Activated naive CD4-positive, alpha-beta T cell treated with anti-CD3 and anti-CD28 coated beads for 36 hours (primary cell): ENCODE measurements around the gene MTMR11. TPM values are rescaled to one million over a fixed set of nuclear protein-coding genes. Genes with fewer than 3 reads are reported as not detected.

Experiments used
- CTCF ChIA-PET: fragments of 350-600 bp; sonication (Branson Sonifier 250); formaldehyde crosslinking; loops from one replicate; lab custom pipeline; 2021; ENCODE audit warnings: antibody characterized with exemption; lab: Charles Lee
- DNase-seq: peaks from one replicate; pipeline ENCODE4 v3.0.0-alpha.2; 2020
- H3K27ac Mint-ChIP-seq: one replicate; pipeline ENCODE4 v1.8.0; 2021; ENCODE audit warnings: mild to moderate bottlenecking, mixed read lengths
- H3K27me3 Mint-ChIP-seq: one replicate; pipeline ENCODE4 v1.8.0; 2021; ENCODE audit warnings: low read depth, mixed read lengths
- H3K36me3 Mint-ChIP-seq: one replicate; pipeline ENCODE4 v1.8.0; 2021; ENCODE audit warnings: low read depth, mixed read lengths
- H3K4me1 Mint-ChIP-seq: one replicate; pipeline ENCODE4 v1.8.0; 2021; ENCODE audit warnings: low read depth, mixed read lengths
- H3K4me3 Mint-ChIP-seq: one replicate; pipeline ENCODE4 v1.8.0; 2021; ENCODE audit warnings: mild to moderate bottlenecking, moderate library complexity, mixed read lengths
- H3K9me3 Mint-ChIP-seq: one replicate; pipeline ENCODE4 v1.8.0; 2021; ENCODE audit warnings: mixed read lengths
- intact Hi-C: fragments of 100-400 bp; cut with micrococcal nuclease; formaldehyde crosslinking; loops from one replicate; pipeline ENCODE4 v1.15.1; 2023
- total RNA-seq, 2 experiments: library from RNA; stranded (reverse); gene quantifications; one replicate each; pipeline ENCODE4 v1.2.3, GENCODE V29; 2021

The MTMR11 gene, protein sequence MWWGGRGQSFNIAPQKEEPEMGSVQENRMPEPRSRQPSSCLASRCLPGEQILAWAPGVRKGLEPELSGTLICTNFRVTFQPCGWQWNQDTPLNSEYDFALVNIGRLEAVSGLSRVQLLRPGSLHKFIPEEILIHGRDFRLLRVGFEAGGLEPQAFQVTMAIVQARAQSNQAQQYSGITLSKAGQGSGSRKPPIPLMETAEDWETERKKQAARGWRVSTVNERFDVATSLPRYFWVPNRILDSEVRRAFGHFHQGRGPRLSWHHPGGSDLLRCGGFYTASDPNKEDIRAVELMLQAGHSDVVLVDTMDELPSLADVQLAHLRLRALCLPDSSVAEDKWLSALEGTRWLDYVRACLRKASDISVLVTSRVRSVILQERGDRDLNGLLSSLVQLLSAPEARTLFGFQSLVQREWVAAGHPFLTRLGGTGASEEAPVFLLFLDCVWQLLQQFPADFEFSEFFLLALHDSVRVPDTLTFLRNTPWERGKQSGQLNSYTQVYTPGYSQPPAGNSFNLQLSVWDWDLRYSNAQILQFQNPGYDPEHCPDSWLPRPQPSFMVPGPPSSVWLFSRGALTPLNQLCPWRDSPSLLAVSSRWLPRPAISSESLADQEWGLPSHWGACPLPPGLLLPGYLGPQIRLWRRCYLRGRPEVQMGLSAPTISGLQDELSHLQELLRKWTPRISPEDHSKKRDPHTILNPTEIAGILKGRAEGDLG
- total RNA-seq: under 1 TPM; 0.69 to 0.72 TPM

- H3K27me3 Mint-ChIP-seq: no peaks in the 10 kb centered on the region
- H3K9me3 Mint-ChIP-seq: no peaks in the 10 kb centered on the region
- intact Hi-C loops: no loop called here
- peaks cover 46% of the 10 kb centered on the region for H3K4me1 Mint-ChIP-seq
- no peaks in the 10 kb centered on the region for H3K36me3 Mint-ChIP-seq
- peak within 1 kb of the TSS; percentile 54 for H3K27ac Mint-ChIP-seq
- no peak within 1 kb of the TSS for H3K4me3 Mint-ChIP-seq
- no peak for DNase-seq
- CTCF ChIA-PET: no interaction called here
Observed at GRCh38 chr1:149936170-149936991, at the start of gene MTMR11. MTMR11 (minus strand) TSS chr1:149936879; CDS start chr1:149936647, 232 bp downstream.

DNA sequence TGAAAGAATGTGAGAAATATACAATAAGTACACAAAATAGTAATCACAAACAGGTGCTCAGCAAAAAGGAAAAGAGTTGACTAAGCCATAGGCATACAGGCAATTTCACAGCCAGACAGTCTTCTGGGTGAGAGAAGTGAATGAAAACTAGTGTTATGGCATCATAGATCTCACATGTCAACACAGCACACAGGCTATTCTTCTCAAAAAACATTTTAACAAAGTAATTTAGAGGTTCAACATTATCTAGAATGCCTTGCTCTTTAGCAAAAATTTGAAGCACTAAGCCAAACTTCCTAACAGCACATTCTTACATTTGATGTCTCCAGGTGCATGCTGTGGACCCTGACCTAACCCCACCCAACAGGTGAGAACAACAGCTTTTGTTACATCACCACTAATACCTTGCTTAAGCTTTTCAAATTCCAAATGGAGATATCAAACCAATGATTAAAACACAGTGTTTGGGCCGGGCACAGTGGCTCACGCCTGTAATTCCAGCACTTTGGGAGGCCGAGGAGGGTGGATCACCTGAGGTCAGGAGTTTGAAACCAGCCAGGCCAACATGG, 43.4 kb upstream of the MTMR11 start:
- no peak for DNase-seq
- Mint-ChIP-seq H3K4me3 (no peak overlapping the region), H3K9me3 (no peaks in the 10 kb centered on the region), H3K36me3 (peaks cover 15% of the 10 kb centered on the region), H3K4me1 (peaks cover 29% of the 10 kb centered on the region), H3K27ac (no peak overlapping the region), H3K27me3 (no peaks in the 10 kb centered on the region)
- intact Hi-C loops: no loop called here
- CTCF ChIA-PET: no interaction called here

GRCh38 chr1:149979245-149979971, 42.7 kb upstream of the MTMR11 start:
- no peak for DNase-seq
- Mint-ChIP-seq H3K4me1 (peaks cover 29% of the 10 kb centered on the region), H3K36me3 (peaks cover 19% of the 10 kb centered on the region), H3K9me3 (no peaks in the 10 kb centered on the region), H3K4me3 (no peak overlapping the region), H3K27ac (no peak overlapping the region), H3K27me3 (no peaks in the 10 kb centered on the region)
- CTCF ChIA-PET: interaction anchor here (0.7 to 0.9 kb wide), 3 partner anchors 18 to 196 kb away, joined by 3 to 4 read pairs (median 3); no protein-coding TSS in a partner anchor
- intact Hi-C loops: no loop called here

DNA sequence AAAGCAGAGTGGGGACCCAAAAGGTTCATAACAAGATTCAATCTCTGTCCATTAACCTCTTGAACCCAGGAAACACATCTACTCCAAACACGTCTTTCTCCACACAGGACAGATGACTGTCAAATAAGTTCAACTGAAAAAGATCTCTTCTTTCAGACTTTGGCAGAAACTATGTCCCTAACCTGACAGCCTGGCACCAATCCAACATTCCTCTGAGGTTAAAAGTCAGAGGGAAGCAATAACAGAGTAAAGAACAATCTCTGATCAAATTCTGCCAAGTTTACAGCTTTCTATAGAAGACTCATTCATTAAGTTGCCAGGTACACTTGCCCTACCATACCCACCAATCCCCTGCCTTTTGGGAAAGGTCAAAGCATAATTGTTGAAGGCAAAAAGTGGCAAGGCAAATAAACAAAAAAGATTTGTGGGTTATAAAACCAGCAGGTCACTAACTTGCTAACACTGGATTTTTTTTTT, 41.9 kb upstream of the MTMR11 start:
- DNase-seq: no peak
- intact Hi-C loops: no loop called here
- Mint-ChIP-seq H3K4me3 (no peak overlapping the region), H3K4me1 (peaks cover 29% of the 10 kb centered on the region), H3K27ac (no peak overlapping the region), H3K36me3 (peaks cover 21% of the 10 kb centered on the region), H3K27me3 (no peaks in the 10 kb centered on the region), H3K9me3 (no peaks in the 10 kb centered on the region)
- CTCF ChIA-PET: interaction anchor here (0.7 to 0.9 kb wide), 3 partner anchors 17 to 197 kb away, joined by 3 to 4 read pairs (median 3); no protein-coding TSS in a partner anchor

DNA sequence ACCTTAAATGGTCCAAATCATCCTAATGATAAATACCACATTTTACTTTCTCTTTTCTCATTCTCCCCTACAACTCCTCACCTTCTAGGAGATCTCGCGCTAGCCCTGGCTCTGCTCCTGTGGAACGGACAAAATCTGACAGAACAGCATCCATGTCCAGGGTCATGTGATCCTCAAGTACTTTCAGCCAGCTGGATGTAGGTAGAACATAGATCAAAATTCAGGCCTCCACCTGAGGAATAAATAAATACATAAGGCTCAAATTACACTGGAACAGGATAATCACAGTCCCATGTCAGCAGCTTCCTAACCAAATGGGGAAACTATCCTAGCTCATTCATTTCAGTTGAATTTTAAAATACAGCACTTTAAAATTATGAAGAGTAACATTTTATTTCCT, 40.7 kb upstream of the MTMR11 start:
- DNase-seq: no peak
- no peaks in the 10 kb centered on the region for H3K9me3 Mint-ChIP-seq
- H3K4me3 Mint-ChIP-seq: no peak overlapping the region
- no peaks in the 10 kb centered on the region for H3K27me3 Mint-ChIP-seq
- H3K27ac Mint-ChIP-seq: no peak overlapping the region
- peaks cover 29% of the 10 kb centered on the region for H3K4me1 Mint-ChIP-seq
- H3K36me3 Mint-ChIP-seq: peaks cover 25% of the 10 kb centered on the region
- CTCF ChIA-PET: no interaction called here
- intact Hi-C loops: no loop called here

- H3K27ac Mint-ChIP-seq: no peak overlapping the region
- CTCF ChIA-PET: interaction anchor here (1.6 kb wide), 1 partner anchor 10 kb away, joined by 5 read pairs; no protein-coding TSS in a partner anchor
- H3K36me3 Mint-ChIP-seq: peaks cover 28% of the 10 kb centered on the region
- no peaks in the 10 kb centered on the region for H3K9me3 Mint-ChIP-seq
- no peaks in the 10 kb centered on the region for H3K4me1 Mint-ChIP-seq
- no peak overlapping the region for H3K4me3 Mint-ChIP-seq
- H3K27me3 Mint-ChIP-seq: no peaks in the 10 kb centered on the region
- intact Hi-C loops: no loop called here
- DNase-seq: no peak
Observed at GRCh38 chr1:149972547-149972946, 35.9 kb upstream of the MTMR11 start.

GRCh38 chr1:149967646-149968045, 31.0 kb upstream of the MTMR11 start:
- intact Hi-C loops: no loop called here
- H3K27ac Mint-ChIP-seq: no peak overlapping the region
- no peaks in the 10 kb centered on the region for H3K27me3 Mint-ChIP-seq
- H3K9me3 Mint-ChIP-seq: no peaks in the 10 kb centered on the region
- peaks cover 26% of the 10 kb centered on the region for H3K36me3 Mint-ChIP-seq
- no peak overlapping the region for H3K4me3 Mint-ChIP-seq
- CTCF ChIA-PET: no interaction called here
- peaks cover 5% of the 10 kb centered on the region for H3K4me1 Mint-ChIP-seq
- DNase-seq: no peak

DNA sequence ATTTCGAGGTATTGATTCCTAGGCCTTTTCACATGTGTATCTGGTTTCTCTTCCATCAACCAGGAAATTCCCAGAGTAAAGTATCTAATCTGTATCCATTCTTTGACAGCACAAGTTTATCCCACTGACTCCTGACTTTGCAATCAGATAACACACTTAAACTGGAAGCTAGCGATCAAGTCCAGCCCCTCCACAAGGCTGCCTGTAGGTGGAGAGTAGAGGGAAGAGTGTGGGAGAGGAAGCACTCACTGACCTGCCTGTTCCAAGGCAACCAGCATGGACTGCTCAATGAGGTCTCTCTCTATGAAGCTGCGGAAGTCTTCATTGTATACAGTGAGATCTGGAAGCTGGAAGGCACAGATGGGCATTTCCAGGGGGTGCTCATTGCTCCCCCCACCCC, 30.4 kb upstream of the MTMR11 start:
- intact Hi-C loops: no loop called here

DNA sequence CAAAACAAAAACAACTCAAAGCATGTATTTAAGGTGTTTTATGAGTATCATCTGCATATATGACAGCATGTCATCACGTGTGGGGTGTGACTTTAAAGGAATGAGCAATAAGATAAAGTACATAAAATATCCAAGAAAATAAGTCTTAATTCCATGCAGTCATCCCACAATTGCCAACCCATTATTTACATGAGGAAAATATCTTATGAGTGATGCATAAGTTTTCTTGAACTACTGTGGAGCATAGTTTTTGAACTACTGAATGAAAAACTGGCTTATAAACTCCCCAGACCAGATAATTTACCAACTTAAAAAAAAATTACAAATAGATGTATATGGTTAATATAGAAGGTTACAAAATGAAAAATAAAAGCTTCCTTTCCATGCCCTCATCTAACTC, 29.7 kb upstream of the MTMR11 start:
- CTCF ChIA-PET: interaction anchor here (1.4 kb wide), 2 partner anchors 84 to 220 kb away, joined by 4 to 6 read pairs; no protein-coding TSS in a partner anchor
- Mint-ChIP-seq H3K4me3 (no peak overlapping the region), H3K27me3 (no peaks in the 10 kb centered on the region), H3K4me1 (peaks cover 12% of the 10 kb centered on the region), H3K9me3 (no peaks in the 10 kb centered on the region), H3K36me3 (peaks cover 23% of the 10 kb centered on the region), H3K27ac (no peak overlapping the region)
- intact Hi-C loops: no loop called here
- DNase-seq: no peak

More for the DNA sequence above, 30.4 kb upstream of the MTMR11 start:
- Mint-ChIP-seq H3K9me3 (no peaks in the 10 kb centered on the region), H3K27ac (no peak overlapping the region), H3K4me3 (no peak overlapping the region), H3K36me3 (peaks cover 25% of the 10 kb centered on the region), H3K4me1 (peaks cover 10% of the 10 kb centered on the region), H3K27me3 (no peaks in the 10 kb centered on the region)
- CTCF ChIA-PET: interaction anchor here (1.4 kb wide), 2 partner anchors 83 to 220 kb away, joined by 4 to 6 read pairs; no protein-coding TSS in a partner anchor
- DNase-seq: no peak

DNA sequence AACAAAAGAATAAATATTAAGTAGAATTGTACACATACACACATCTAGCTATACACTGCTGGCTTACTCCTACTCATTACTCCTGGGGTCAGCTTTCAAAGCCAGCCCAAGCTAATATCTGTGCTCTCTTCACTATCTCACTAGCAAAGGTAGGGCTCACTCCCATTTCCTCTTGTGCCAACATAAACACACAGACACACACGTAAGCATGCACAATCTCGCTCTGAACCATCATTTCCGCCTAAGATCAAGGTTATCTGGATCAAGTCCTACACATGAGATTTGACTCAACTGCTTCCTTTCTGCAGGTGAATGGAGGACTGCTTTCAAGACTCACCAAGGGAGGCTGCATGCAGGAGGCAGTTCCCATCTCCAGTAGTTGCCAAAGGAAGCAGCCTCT, 28.8 kb upstream of the MTMR11 start:
- no peak overlapping the region for H3K27ac Mint-ChIP-seq

GRCh38 chr1:149963358-149963757, 26.7 kb upstream of the MTMR11 start:
- CTCF ChIA-PET: interaction anchor here (1.8 to 2.9 kb wide), 2 partner anchors 25 to 75 kb away, joined by 4 to 11 read pairs; no protein-coding TSS in a partner anchor
- Mint-ChIP-seq H3K4me1 (peaks cover 12% of the 10 kb centered on the region), H3K27ac (no peak overlapping the region), H3K9me3 (no peaks in the 10 kb centered on the region), H3K4me3 (no peak overlapping the region), H3K36me3 (peaks cover 35% of the 10 kb centered on the region), H3K27me3 (no peaks in the 10 kb centered on the region)
- intact Hi-C loops: loop anchor here (5.0 kb wide), 1 partner anchor 44 kb away; no protein-coding TSS in a partner anchor
- DNase-seq: no peak

More for the DNA sequence above, 28.8 kb upstream of the MTMR11 start:
- Mint-ChIP-seq H3K27me3 (no peaks in the 10 kb centered on the region), H3K4me1 (peaks cover 12% of the 10 kb centered on the region), H3K36me3 (peaks cover 25% of the 10 kb centered on the region), H3K4me3 (no peak overlapping the region), H3K9me3 (no peaks in the 10 kb centered on the region)
- CTCF ChIA-PET: interaction anchor here (1.0 to 1.3 kb wide), 3 partner anchors 45 to 221 kb away, joined by 3 to 6 read pairs (median 3); partner anchors contain the start of gene OTUD7B
- DNase-seq: peak; percentile 12
- intact Hi-C loops: no loop called here
